ENCODE measurements around the gene B4GALNT3.
"Not testable (repeated sequence)": the region's sequence is repeated elsewhere in the genome, so short reads cannot be mapped to it uniquely, and the experiment has no call there.

The B4GALNT3 gene

DNA sequence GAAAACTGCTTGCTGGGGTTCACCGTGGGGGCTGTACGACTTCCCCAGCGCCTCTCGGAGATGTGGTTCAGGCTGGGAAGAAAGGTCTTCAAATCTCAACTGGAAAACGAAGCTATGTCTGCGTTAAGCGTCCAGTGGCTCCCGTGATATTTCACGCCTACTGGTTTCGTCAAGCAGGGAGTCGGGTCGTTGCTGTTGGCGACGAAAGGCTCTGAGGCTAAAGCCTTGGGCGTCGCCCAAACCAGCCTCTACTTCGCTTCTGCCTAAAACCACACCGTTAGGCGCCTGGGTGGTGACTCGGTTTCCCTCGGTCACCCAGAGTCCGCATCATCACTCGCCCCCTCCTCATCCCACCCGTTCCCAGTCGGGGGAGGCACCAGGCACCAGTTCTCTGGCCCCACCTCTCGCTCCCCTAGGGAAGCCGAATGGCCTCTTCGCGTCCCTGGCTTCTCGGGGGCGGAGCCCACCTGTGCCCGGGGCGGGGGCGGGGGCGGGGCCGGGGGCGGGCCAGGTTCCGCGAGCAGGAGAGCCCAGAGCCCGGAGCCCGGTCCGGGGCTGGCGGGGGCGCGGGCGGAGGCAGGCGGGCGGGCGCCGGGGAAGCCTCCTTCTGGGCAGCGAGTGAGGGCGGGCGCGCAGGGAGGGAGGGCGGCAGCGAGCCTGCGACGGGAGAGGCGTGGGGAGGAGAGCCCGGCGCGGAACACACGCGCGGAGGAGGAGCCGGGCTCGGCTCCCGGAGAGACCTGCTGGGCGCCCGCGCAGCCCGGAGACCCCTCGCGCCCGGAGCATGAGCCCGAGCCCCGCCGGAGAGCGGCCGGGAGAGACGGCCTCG lies at the start of gene B4GALNT3:
B4GALNT3 (plus strand) TSS at position 510 of the 829 bp plus-strand sequence. CDS start 438 bp downstream, outside the sequence.
- no peak for DNase-seq

DNA sequence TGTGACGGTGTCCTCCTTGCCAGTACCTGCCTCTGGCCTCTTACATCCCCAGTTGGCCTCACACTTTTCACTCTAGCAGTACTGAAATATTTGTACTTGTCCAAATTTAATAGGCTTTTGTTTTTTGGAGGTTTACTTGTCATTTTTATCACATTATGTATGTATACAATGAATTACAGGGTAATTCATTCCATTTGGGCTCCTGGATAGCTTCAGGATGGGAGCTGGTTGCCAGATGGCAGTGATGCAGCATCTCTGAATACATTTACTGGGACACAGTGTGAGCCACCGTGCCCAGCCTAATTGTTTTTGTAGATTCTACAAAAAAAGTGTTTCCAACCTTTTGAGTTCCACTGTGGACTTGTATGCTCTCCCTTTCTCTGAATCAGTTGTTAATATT lies 44.9 kb upstream of the B4GALNT3 start:
- no peak for DNase-seq

DNA sequence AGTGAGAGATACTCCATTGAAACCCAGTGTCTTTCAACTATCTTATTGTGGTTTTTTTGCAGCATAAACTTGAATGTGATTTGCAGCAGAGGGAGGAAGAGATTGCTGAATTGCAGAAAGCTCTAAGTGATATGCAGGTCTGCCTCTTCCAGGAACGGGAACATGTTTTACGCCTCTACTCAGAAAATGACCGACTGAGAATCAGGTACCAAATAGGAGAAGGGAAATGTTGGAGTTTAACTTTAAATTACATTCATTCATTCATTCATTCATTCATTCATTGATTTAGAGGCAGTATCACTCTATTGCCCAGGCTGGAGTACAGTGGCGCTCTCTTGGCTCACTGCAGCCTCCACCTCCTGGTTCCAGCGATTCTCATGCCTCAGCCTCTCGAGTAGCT lies 41.3 kb upstream of the B4GALNT3 start:
- DNase-seq = no peak

DNA sequence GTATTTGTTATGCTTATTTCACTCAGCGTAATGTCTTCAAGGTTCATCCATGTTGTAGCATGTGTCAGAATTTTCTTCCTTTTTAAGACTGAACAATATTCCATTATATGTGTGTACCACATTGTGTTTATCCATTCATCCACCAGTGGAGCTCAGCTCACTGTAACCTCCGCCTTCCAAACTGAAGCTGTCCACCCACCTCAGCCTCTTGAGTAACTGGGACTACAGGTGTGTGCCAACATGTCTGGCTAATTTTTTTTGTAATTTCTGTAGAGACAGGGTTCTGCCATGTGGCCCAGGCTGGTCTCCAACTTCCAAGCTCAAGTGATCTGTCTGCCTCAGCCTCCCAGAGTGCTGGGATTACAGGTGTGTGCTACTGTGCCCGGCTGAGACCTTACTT lies 37.2 kb upstream of the B4GALNT3 start:
- DNase-seq = no peak

DNA sequence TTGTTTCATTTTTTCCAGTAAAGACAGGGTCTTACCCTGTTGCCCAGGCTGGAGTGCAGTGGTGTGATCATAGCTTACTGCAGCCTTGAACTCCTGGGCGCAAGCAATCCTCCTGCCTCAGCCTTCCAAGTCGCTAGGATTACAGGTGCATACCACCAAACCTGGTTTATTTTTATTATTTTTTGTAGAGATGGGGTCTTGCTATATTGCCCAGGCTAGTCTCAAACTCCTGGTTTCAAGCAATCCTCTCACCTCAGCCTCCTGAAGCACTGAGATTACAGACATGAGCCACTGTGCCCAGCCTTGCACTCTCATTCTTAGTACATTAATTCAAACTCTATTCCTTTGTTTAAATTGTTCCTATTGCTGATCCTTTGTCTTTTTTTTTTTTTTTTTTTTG lies 24.0 kb upstream of the B4GALNT3 start:
- DNase-seq = not testable (repeated sequence)

DNA sequence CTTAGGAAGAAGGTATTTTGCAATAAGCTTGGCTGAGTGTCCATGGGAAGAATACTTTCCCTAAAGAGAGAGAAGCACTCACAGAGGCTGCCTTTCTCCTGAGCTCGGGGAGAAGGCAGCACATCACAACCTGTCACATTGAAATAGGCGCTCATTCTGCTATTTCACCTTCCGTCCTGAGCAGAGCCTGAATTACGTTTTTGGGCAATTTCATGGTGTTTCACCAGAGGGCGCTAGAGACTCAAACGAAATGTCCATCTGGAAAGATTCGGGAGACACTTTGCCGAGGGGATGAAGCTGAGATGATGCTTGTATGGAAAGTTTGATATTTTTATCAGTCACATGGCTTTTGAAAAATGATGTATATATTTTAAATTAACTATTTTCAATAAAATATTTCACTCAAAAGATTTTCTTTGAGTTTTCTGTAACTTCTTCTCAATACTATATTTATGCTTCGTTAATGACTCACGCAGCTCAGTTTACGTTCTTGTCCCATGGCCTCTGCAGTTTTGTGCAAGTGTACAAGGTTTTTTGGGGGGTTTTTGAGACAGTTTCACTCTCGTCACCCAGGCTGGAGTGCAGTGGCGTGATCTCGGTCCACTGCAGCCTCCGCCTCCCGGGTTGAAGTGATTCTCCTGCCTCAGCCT lies 17.4 kb upstream of the B4GALNT3 start:
- DNase-seq = peak; percentile 44

DNA sequence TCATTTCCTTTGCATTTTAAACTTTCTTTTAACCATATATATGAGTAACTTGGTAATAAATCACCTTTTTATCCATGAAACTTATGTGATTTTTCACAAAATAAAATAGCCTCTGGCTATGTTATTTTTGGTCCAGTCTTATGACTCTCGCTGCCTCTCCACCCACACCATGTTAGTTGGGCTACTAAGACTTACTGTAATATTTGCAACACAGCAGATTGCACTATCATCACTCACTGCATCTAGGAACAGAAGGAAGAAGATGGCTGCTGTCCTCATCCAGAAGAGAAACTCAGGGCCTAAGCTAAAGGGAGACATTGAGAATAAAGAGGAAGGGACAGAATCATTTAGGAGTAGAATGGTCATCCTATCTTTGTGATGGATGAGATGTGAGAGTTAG lies 12.6 kb upstream of the B4GALNT3 start:
- DNase-seq = no peak

DNA sequence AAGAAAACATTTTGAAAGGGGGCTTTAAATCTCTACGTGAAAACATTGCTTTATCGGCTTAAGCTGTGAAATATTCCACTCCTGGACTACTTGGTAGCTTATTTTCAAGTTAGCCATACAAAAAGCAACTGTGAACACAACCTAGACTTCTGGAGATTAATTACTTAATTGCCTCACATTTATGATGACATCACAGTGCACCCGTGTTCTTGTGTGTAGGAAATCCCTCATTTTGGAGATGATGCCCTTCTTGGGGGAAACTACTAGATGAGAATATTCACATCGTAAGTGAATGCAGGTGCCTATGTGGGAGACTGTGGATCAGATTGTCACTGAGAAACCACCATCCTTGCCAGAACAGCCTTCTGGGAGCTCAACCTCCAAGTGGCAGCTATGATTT lies 10.5 kb upstream of the B4GALNT3 start:
- no peak for DNase-seq

DNA sequence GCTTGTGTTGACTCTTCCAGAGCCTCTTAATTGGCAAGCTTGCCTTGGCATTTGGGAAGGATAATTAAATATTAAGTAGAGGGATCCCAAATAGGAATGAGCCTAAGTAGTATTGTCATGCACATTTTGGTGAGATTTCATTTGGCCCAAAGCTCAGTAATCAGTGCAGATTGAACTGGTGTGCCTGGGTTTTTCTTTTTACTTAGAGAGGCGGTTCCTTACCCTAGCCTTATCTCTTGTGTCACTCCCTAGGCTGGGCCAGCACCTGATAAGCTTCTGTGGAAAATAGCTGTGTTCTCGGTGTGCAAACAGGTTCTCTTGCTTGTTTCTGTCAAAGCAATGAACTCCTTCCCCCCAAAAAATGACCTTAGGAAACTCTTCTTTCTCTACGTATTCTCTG lies 9.3 kb upstream of the B4GALNT3 start:
- no peak for DNase-seq

DNA sequence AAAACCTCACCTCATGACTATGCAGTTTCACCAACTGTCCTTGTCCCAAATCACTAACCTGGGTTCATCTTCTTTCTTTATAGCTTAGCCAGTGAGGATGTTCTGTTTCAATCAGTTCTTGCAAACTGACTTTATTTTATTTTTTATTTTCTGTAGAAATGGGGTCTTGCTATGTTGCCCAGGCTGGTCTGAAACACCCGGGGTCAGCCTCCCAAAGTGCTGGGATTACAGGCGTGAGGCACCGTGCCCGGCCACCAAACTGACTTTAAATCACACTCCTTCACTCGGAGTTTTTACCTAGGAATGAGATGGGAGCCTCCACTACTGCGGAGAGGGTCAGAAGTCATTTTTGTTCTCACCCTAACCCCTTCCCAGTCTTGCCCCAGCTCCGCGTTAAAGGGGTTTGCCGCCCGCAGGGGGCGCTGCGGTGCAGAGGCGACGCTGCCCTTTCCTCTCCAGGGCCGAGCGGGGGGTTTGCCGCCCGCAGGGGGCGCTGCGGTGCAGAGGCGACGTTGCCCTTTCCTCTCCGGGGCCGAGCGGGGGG lies 7.0 kb upstream of the B4GALNT3 start:
- DNase-seq = peak; percentile 84

DNA sequence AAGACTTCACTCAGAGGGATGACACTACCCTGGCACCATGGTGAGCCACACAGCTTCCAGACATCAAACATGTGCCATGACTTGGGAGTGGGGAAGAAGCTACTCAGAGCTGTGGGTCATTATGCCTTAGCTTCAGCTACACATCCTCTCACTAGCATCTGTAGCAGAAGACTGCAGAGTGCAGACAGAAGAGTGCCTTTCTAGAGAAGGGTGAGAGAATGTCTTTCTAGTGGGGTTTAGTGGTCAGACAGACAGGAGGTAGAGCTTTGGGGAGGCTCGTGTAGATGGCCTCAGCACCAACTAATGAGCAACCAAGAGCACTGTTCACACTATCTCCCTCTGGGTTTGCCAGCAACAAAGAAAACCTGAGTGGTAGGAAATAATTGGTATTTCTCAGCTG lies 4.9 kb upstream of the B4GALNT3 start:
- no peak for DNase-seq

DNA sequence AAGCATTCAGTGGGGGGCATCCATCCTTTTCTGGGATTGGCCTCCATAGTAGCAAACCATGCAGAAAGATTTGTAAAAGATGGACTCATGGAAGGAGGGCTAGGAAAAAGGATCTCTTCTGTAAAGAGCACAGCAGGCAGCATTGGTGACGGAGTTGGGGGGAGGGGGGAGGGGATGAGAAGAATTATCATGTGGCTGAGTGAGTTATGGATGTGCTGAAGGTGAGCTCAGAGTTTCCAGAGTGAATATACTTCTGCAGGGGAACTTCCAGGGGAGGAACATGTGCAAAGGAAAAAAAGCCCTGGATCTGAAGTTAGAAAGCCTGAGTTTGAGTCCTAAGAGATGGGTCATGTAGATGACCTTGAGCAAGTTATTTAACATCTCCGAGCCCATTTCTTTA lies 3.9 kb upstream of the B4GALNT3 start:
- no peak for DNase-seq

DNA sequence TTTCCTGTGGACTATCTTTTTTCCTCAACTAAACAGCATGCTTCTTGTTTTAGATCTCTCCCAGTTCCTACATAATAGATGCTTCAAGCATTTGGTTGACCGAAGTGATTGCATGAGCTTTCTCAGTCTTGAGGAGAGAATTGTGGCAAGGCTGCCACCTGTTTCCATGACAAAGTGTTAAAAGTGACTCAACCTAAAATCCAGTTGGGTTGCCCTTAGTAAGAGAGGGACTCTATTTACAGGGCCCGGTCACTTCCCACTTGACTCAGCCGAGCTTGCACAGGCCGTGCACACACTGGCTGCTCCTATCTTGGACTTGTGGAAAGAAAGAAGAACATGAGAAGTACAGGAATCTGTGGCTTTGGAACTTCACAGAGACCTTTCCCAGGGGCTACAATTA lies 2.1 kb upstream of the B4GALNT3 start:
- DNase-seq = peak; percentile 56

DNA sequence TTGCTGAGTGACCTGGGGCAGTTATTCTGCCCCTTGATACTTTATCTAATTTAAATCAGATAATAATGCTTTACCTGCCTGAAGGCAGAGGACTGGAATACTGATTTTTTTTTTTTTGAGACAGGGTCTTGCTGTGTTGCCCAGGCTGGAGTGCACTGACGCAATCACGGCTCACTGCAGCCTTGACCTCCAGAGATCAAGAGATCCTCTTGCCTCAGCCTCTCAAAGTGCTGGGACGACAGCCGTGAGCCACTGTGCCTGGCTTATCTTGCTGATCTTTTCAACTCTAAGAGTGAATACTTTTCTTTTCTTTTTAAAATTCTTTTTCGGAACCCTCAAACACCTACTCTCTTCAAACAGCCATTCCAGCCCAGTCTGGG lies 699 bp upstream of the B4GALNT3 start:
- DNase-seq = no peak

DNA sequence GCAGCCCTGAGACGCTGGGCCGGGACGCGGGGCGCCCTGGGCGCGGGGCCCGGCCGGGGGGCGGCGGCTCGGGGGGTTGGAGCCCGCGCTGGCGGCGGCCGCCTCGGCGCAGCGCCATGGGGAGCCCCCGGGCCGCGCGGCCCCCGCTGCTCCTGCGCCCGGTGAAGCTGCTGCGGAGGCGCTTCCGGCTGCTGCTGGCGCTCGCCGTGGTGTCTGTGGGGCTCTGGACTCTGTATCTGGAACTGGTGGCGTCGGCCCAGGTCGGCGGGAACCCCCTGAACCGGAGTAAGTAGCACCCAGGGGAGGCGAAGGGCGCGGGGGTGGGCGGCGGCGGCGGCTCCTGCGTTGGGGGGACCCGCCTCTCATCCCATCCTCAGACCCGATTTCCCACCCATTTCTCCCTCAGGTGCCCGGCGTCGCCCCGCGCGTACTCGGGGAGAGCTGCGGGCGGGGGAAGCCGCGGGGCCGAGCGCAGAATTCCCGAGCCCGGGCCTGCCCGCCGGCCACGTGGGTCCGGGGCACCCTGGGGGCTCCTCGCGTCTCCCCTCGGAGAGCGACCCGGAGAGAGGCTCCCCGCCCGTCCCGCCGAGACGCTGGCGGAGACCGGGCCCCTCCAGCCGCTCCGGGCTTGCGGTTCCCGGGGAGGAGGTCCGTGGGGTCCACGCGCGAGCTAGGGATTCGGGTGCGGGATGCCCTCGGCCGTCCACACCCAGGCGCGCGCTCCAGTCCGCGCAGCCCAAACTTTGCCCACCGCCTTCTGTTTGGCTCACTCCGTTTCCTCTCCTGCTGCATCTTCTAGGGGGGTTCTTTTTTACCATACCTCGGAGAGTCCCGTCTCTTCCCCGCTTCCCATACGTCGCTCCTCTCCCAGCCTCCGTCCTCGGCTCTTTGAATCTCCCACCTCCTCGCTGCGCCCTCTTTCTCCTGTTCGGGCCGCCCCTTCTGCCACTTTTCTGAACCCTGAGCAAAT lies 807 bp downstream of the B4GALNT3 start:
- peak; percentile 13 for DNase-seq

DNA sequence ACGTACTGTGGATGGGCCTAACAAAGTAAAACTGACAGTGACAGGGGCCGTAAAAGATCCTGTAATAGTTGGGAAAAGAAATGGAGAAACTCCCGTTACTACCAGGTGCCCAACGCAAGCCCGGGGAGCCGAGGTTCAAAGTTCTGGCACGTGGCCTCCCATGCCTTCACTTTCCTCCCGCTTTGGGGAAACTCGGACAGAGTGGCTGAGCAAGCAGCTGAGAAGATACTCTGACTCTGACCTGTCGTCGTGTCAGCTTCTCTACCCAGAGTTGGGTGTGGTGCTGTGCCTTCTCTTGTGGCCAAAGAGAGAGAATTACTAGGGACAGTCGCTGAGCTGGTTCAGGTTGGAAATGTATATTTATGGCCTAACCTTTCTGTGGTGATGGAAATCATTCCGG lies 1.7 kb downstream of the B4GALNT3 start:
- no peak for DNase-seq

DNA sequence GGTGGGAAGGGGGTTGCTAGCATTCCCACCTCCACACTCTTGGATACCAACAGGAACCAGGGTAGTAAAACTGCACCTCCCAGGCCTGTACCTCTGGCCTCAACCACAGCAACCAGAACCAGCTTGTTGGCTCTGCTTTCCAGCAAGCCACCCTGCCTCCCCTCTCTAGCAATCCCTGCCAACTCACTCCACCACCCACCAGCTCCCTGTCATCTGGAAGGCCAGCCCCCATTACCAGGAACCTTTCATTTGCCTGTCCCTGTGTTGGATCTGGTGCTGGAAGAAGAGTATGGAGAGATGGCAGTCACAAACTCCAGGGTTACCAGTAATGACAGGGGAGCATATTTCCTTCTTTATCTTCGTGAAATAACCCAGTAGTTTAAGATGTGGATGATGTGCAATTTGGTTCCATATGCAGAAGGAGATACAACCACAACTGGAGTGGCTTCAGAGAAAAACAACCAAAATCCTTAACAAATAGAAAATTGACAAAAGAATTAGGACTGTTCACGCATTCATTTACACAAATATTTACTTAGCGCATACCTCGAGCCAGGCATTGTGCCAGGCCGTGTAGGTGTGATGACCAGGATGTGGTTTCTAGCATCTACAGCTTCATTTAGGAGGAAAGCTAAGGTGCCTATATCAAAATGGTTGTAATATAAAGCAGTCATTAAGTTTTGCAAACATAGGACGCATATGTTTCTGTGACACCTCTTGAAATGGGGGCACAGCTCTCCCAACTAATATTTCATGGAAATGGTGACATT lies 3.4 kb downstream of the B4GALNT3 start:
- no peak for DNase-seq

DNA sequence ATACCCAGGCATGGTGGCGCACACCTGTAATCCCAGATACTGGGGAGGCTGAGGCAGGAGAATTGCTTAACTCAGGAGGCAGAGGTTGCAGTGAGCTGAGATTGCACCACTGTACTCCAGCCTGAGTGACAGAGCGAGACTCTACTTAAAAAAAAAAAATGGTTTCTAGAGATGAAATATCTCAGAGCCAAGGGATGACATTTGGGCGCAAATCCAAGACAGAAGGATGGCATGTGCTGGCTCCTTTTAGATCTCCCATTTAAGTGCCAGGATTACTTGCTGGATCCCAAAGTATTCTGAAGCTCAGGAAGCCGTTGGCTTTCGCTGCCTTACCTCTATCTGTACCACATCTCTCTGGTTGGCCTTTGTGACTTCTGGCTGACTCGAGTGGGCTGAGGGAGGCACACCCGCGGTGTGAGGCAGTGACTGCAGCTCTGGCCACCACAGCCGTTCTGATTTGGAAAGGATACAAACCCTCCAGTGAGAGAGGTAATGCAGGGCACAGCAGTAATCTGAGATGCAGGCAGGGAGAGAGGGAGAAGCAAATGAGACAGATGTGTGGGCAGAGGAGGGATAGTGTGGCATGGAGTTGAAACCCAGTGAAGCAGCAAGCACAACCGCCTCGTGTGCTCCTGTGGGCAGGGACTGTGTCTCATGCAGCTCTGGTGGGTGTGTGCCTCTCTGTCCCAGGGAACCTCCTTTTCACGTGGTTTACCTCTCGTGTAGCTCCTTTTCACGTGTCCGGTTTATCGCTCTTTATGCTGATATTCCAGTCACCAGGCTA lies 4.9 kb downstream of the B4GALNT3 start:
- no peak for DNase-seq

DNA sequence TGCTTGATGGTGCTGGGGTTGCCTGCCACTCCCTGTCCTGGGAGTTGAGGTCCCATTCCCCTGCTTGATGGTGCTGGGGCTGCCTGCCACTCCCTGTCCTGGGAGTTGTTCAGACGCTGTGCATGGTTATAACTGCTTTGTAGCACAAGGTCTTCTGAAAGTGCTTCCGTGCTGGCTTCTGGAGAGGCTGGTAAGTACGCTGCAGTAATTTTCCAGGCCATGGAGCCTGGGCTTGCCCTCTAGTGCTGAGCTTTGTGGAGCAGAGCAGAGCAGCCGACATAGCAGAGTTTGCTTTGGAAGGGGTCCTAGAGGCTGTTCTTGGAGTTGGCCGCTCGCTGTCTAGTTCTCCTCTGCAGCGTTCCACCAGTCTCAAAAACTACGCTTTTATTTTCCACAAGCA lies 6.3 kb downstream of the B4GALNT3 start:
- DNase-seq = no peak

DNA sequence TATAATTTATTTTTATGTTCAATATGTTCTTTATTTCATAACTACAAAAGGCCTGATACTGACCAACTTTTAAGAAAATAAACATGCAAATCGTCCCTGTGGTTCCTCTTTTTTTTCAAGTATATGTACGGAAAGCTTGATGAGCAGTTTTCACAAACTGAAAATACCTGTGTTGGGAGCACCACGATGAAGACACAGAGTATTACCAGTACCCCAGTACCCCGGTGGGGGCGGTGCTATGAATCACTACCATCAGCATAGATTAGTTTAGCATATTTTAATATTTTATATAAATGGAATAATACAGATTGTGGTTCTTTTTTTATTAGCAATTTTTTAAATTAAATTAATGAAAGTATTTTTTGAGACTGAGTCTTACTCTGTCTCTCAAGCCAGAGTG lies 7.0 kb downstream of the B4GALNT3 start:
- no peak for DNase-seq

DNA sequence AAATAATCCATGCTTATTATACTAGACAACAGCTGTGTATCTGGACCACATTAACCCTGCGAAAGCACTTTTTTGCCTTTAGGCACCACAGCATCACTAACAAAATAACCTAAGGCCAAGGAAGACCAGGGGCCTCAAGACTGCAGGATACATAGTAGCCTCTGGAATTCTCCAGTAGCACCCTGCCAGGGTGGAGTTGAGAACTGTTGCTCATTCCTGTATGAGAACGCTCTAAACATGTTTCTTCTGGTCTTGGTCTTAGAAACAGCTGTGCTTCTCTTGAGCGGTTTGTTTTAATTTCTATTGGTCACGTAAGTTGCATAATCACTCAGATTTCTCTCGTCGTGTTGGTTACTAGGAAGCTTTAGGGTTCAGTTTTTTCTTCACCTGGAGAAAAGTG lies 7.9 kb downstream of the B4GALNT3 start:
- DNase-seq = no peak

All from activated CD4-positive, alpha-beta T cell treated with anti-CD3 and anti-CD28 coated beads, Interleukin-2, amount 50 U/mL, for 16 hours (primary cell).